Islet of Langerhans (tissue), 1 donor: ENCODE results near the gene HLCS.
A peak's percentile ranks its signal among the peaks of the same experiment; 100 is the strongest.

Experiments used
- FAIRE-seq: peaks from one replicate; lab custom pipeline; 2011; peaks lifted over from hg19 to GRCh38; lab: Jason Lieb, UNC

The HLCS gene

DNA sequence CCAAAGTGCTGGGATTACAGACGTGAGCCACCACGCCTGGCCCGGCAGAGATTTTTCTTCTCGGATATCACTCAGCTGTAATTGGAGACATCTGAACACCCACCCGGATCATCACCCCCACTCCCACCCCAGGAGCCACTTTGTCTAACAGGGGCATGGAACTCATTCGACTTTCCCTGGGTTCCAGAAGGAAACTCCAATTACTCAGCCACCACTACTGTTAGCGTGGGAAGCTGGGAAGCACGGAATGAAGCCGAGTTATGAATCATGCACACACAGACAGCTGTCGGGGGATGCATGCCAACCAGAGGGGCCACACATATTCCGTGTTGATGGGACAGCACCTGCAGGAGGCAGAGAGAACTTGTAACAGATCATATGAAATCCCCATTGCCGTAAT lies 85.2 kb downstream of the HLCS start:
- no peak for FAIRE-seq

DNA sequence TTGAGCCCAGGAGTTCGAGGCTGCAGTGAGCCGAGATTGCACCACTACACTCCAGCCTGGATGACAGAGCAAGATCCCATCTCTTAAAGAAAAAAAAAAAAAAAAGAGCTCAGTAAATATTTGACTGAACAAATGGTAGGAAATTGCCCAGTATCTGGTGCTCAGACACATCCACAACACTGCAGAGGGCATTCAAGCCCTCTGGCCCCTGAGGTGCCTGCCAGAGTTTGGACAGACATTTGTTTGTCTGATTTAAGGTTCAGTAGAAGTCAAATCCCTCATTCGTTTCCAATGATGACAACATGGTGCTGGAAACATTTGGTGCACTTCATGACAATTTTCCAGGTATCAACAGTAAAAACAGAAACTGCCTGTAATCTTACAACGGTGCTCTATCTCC lies 86.6 kb downstream of the HLCS start:
- no peak for FAIRE-seq

DNA sequence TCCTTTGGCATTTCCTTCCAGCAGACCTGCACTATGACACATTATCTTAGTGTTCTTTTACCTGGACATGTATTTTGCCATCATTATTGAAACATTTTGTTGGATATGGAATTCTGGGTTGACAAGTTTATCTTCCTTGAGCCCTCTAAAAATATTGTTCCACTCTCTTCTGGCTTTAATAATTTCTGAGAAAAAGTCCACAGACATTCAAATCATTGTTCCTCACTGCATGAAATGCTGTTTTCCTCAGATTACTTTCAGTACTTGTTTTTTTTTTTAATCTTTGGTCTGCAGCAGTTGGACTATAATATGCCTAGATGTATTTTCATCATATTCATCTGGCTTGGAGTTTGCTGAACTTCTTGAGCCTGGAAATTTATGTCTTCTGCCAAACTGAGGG lies 88.7 kb downstream of the HLCS start:
- FAIRE-seq, result peak; percentile 30

DNA sequence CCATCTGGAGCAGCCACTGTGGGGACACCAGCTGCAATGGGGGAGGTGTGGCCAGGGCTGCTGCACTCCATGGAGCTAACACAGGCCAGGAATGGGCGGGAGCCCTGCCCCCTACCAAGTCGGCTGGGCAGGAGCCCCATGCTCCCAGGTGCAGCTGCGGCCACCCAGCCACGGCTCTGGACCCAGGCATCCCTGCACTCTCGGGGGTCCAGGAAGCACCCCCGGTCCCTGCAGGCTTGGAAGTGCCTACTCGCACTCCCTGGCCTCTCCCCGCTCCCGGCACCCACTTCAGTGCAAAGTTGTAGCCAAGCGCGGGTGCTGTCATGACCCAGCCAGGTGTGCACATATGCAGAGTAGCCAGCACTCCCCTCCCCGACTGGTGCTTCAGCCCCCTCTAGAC lies 91.8 kb downstream of the HLCS start:
- FAIRE-seq, result no peak

DNA sequence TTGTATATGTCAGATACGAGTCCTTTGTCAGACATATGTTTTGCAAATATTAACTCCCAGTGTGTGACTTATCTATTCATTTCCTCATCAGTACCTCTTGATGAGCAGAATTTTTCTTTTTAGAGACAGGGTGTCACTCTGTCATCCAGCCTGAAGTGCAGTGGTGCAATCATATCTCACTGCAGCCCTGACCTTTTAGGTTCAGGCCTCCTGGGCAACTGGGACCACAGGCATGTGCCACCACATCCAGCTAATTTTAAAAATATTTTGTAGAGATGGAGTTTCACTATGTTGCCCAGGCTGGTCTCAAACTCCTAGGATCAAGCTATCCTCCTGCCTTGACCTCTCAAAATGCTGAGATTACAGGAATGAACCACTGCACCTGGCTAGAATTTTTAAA lies 93.0 kb downstream of the HLCS start:
- FAIRE-seq, result no peak

DNA sequence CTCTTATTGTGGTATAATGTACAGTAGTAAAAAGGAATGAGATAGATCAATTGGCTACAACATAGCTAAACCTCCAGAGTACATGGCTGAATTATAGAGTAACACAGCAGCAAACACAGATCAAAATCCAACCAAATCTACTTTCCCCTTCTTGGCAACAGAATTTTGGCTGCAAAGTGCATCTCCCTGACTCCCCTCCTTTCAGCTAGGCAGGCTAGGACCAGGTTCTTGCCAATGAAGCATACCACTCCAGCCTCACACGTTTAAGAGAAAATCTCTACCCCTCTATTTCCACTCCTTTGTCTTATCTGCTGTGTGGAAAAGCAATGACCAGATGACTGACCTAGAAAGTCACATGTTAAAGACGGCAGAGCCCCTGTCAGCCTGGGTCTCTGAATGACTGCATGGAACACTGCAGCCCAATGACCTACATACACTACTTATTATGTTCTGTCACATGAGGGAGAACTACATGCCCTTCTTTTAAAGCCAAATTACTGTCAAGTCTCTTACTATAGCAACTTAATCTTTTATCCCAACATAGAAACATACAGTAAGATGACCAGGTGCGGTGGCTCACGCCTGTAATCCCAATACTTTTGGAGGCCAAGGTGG lies 99.1 kb downstream of the HLCS start:
- no peak for FAIRE-seq

DNA sequence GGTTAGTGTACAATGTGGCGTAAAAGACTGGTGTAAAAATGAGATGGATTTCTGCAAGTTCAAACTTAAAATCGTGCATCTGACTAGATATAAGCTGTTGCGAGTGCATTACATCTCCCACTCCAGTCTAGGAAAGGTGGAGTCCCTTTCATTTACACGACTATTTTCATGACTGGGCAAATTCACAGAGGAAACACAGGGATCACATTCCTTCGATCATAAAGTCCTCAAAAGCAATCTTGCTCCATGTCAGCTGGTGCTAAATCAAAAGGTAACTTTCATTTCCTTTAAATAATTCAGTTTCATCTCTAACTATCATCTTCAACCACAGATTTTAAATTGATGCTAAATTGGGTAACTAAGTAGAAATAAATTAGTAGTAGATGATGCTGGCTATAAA lies 100.0 kb downstream of the HLCS start:
- FAIRE-seq, result no peak

DNA sequence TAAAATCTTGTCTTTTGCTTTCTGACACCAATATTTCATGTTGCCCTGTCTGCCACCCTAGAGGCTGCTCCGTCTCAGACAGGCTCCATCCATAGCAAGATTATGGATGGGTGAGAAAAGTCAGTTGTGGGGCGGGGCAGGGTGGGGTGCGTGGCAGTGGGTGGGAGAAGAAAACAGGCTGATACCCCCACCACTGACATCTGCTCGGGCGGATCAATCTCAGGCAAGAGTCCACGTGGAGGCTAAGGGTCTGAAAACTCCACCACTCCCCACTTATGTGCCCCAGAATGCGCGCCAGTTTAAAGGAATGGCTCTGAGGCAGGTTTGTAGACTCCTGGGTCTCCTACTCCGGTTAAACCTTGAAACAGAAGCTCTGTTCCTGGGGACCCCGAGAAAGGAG lies 101.5 kb downstream of the HLCS start:
- FAIRE-seq, result no peak

DNA sequence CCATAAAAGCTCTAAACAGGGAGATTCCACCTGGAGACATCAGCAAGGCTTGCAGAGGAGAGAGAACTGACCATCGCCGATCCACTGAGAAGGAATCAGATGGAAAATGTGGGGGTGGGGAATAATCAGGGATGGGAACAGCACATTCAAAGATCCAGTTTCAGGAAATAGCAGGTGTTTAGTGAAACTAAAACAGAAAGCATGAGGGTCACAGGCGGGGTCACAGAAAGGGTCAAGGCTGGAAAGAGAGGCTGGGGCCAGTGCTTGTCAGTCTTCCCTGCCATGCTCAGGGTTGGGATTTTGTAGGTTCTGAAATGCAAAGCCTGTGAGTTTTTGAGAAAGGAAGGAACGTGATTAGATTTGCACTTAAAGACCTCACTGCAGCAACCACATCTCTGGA lies 103.2 kb downstream of the HLCS start:
- FAIRE-seq, result no peak

DNA sequence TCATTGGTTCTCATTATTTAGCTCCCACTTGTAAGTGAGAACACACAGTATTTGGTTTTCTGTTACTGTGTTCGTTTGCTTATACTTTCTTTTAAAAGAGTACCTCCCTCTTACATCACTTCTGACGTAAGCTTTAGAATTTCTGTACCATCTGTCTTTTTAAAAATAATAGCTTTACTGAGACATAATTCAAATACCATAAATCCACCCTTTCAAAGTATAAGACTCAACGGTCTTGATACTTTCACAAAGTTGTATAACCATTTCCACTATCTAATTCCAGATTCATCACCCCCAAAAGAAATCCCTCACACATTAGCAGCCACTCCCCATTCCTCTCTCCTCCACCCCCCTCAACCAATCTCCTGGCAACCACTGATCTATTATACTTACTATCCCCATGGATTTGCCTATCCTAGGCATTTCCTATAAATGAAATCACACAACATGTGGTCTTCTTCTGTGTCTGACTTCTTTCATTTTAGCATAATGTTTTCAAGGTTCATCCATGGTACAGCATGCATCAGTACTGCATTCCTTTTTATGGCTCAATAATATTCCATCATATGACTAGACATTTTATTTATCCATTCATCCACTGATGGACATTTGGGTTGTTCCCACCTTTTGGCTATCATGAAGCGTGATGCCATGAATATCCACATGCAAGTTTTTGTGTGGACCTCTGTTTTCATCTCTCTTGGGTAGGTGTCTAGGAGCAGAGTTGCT lies 104.7 kb downstream of the HLCS start:
- FAIRE-seq, result no peak

DNA sequence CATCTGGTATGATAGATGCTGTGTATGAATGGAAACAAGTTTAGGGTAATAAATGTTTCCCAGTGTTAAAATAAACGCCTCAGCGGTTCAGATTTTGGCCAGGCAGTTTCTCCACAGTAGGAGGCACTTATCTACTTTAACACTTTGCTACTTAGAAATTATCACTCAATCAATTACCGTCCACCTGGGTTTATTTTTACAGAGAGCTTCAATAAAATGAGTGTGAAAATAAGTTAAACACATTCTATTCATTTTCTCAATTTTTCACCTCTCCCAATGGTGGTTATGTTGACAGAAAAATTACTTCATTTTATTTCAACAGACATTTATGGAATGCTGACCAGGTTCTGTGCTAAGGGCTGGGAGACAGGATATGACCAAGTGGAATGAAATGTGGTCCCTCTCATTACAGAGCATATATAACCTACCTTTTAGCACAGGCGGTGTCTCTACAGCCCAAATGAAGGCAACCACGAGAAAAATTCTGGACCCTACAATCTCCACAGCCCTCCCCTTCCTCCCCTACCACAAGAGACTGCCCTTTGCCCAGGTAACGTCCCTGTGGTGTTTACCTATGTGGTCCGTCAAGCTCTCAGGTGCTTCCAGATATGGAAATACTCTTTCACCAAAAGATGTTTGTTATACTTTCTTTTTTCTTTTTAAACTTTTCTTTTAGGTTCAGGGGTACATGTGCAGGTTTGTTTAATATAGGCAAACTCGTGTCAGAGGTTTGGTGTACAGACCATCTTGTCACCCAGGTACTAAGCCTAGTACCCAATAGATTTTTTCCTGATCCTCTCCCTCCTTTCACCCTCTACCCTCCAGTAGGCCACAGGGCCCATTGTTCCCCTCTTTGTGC lies 105.5 kb downstream of the HLCS start:
- no peak for FAIRE-seq

DNA sequence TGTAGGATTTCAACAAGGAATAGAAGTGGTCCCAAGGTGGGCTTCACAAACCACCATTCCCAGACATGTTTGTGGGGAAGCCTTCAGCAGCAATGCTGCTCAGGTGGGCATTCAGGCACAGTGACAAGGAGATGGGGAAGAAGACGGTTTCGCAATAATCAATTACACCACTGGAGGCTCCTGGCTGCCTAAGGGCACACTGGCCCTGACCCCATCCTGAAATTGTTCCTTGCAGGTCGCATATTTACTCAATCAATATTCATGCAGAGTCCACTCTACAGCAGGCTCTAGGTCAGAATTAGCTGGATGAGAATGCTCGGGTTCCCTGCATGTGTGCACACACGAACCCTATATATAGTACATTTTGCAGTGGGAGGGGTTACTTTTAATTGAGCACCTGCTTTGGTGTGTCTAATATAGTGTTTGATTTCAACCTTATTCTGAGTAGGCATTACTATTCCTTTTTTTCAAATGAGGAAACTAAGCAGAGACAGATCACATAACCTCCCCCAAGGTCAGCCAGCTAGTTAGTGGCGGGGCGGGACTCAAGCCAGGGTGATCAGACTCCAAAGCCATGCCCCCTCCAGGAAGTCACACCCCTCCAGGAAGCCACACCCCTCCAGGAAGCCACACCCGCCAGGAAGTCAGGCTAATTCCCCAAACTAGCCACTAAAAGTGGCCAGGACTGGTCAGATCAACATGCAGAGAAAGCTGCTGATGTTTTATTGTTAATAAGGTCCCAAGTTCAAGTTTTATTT lies 106.5 kb downstream of the HLCS start:
- no peak for FAIRE-seq

DNA sequence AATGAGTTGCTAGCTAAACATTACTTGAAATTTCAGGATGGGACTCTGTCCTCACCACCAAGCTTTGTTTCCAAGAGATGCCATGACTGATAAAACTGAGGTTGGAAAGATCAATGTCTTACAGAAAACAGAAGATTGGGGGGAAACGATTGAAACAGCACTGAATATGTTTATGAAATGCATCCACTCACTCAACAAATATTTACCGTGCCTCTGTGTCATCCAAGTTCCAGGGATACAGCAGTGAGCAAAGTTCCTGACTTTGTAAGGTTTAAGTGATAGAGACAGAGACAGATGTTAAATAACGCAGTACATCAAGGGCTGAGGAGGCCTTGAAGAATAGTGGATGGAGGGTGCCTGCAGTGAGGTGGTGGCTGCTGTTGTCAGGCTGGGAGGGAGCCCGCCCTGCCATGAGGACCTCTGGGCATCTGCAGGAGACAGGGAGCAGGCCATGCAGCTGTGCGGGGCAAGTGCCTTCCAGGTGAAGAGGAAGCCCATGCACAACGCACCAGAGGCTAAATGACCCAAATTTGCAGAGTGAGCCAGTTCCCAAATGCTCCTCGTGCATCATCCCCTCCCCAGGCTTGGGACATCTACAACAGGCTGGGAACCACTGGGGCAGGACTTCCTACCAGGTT lies 108.0 kb downstream of the HLCS start:
- FAIRE-seq, result no peak

DNA sequence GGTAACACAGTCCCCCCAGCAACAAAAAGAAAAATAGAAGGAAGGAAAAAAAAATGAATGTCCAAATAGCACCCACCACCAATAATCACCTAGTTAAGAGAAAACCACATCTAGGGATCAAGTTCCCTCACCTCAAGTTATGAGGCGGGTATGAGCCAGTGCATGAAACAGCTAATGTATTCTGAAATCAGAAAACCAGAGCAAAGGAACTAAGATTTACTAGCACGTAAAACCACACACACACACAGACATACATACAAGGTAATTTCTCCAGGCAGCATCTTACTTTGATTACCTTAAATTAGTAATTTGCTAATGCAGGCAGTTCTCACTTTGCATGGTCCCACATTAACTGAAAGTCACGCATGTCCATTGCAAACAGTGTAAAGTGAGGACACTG lies 109.8 kb downstream of the HLCS start:
- FAIRE-seq, result no peak

DNA sequence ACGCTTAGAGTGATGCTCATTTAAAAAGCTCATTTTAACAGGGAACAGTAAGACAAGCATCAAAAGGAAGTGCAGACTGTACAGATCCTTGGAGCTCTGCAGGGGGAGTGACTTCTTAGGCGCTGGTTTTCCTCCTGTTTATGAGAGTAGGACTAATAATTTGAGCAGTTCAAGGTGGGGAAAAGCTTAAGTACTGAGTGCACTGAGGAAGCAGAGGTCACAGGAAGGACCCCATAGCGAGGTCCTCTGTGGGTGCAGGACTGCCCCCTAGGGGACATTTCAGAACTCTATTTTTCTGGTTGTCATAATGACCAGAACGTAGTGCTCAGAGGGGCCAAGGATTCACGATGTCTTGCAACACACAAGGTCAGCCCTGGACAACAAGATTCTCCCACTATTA lies 112.1 kb downstream of the HLCS start:
- no peak for FAIRE-seq

DNA sequence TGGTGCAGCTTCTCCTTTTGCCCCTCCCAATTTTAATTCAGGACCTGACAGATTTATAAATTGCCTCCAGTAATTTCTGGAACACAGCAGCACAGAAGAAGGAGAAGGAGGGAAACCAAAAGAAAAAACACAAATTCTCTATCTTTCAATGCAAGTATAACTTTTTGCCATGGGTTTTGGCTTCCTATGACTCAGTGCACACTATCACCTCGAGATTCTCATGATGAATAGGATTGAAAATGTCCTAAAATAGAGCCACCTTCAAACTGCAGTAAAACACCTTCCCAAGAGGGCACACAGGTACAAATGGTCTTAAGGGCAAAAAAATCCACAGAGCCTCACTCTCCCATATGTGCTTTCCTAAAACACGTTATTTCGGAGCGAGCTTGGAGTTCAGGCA lies 113.6 kb downstream of the HLCS start:
- FAIRE-seq, result no peak

DNA sequence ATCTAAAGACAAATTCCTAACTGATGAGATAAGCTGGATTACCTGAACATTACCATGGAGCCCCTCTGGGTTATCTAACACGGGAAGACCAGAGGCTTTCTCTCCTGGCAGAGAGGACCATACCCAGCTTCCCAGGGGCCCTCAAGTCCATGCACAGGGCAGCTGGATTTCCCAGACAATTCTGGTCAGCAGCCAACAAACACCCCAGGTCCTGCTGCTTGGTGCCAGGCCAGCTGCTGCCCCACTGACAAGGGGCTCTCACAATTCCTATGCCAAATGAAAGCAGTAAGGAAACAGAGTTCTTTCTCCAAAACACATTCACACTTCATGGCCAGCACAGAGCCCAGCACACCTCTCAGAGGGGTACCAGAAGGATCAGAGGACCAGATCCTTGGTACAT lies 114.2 kb downstream of the HLCS start:
- no peak for FAIRE-seq

DNA sequence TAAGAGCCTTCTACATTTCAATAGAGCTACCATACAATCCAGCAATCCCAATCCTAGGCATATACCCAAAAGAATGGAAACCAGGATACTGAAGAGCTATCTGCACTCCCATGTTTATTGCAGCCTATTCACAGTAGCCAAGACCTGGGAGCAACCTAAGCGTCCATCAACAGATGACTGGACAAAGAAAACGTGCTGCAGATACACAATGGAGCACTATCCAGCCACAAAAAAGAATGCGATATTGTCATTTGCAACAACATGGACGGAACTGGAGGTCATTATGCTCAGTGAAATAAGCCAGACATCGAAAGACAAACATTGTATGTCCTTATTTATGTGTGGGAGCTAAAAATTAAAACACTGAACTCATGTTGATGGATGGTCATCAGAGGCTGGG lies 115.3 kb downstream of the HLCS start:
- no peak for FAIRE-seq

DNA sequence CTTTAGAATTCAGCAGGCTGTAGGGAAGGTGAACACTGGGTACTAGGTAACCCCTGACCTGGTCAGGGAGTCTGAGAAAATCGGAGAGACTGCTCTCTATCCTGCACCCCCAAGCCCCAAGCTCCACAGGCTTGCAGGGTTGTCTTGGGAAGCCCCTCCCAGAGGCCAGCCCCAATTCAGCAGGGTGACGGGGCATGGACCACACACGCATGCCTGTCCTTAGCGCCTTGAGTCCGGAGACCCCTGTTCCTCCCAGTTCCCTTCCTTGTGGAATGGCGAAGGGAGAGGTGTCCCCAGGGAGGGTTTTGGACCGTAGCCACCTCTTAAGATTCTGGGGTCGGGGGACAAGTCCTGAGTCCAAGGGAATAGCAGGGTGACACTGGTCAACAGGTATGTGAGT lies 116.1 kb downstream of the HLCS start:
- no peak for FAIRE-seq

DNA sequence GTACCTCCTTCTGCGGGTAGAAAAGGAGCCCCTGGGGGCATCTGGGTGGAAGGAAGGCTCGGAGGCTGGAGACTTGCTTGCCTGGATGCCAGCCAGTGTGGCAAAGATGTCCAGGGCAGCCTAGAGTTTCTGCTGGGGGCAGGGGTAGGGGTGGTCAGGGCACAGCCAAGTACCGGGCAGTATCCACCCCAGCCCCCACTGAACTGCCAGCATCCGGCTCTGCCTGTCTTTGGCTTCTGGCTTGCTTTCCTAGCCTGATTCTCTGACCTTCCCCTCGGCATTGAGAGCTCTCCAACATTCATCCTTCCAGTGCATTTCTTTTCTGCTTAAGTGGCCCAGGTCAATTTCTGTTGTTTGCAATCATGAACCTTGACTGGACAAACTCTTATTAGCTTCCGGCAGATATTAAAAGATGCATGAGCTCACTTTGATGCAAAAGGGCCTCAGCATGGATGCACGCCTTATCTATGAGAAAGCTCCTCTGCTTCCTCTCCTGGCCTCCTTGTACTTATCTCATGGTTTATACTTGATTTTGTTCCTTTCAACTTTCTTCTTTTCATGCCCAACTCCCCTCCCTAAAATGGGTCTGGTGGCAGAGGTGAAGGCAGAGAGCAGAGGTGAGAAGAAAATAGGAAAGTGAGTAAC lies 116.9 kb downstream of the HLCS start:
- no peak for FAIRE-seq

DNA sequence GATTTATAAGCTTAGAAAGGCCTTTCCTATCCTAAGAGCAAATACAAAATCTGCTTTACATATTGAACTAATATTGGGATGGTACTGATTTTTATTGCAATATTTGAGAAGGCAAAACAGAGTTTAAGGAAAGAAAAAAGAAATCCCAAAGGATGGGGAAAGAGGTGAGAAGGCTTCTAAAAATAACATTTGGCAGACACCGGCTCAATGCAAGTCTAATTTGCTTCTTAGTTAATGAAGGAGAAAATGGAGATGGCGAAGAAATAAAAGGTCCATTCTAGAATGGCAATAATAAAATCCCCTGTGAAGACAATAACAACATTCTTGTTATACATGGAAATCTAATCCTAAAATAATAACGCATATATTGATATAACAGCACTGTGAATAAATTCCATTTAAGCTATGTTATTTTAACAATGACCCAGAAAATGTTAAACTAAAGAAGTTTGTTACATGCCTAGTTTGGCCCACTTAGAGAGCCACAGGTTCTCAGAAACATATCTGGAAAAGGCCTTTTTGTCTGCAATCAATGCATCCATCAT lies 117.7 kb downstream of the HLCS start:
- FAIRE-seq, result peak; percentile 33
